Neural progenitor cell (in vitro differentiated cells): ENCODE data around the gene ALDH3B1. TPM values are rescaled to one million over a fixed set of nuclear protein-coding genes. Genes with fewer than 3 reads are reported as not detected.

Experiments used
- DNase-seq: peaks from one replicate; pipeline ENCODE4 v3.0.0-alpha.2; 2016; ENCODE audit warnings: low spot score
- H2AFZ ChIP-seq: fragments of 200-600 bp; sonication (generic); replicated peaks from 2 replicates; pipeline ENCODE4 v1.6.1; 2016; ENCODE audit warnings: antibody characterized with exemption
- H3F3A ChIP-seq: fragments of 200-600 bp; sonication (generic); 2 replicates; pipeline ENCODE4 v1.6.1; 2016; ENCODE audit warnings: antibody characterized with exemption, low read depth
- H3K27ac ChIP-seq: fragments of 200-600 bp; sonication (generic); 2 replicates; pipeline ENCODE4 v1.5.1; 2016; ENCODE audit warnings: mild to moderate bottlenecking
- H3K27me3 ChIP-seq: fragments of 200-600 bp; sonication (generic); 2 replicates; pipeline ENCODE4 v1.6.1; 2016; ENCODE audit warnings: mild to moderate bottlenecking, moderate library complexity
- H3K36me3 ChIP-seq: fragments of 200-600 bp; sonication (generic); 2 replicates; pipeline ENCODE4 v1.5.1; 2016
- H3K4me1 ChIP-seq: fragments of 200-600 bp; sonication (generic); 2 replicates; pipeline ENCODE4 v1.6.1; 2016; ENCODE audit warnings: mixed run types
- H3K4me2 ChIP-seq: fragments of 200-600 bp; sonication (generic); 2 replicates; pipeline ENCODE4 v1.6.1; 2016
- H3K4me3 ChIP-seq: fragments of 200-600 bp; sonication (generic); 2 replicates; pipeline ENCODE4 v1.5.1; 2016
- H3K79me2 ChIP-seq: fragments of 200-600 bp; sonication (generic); 2 replicates; pipeline ENCODE4 v1.6.1; 2016; ENCODE audit warnings: low read depth
- H3K9ac ChIP-seq: fragments of 200-600 bp; sonication (generic); 2 replicates; pipeline ENCODE4 v1.6.1; 2016
- H3K9me3 ChIP-seq: fragments of 200-600 bp; sonication (generic); 2 replicates; pipeline ENCODE4 v1.5.1; 2016; ENCODE audit warnings: low read depth
- H4K20me1 ChIP-seq: fragments of 200-600 bp; sonication (generic); 2 replicates; pipeline ENCODE4 v1.6.1; 2016; ENCODE audit warnings: low read depth
- H3K27ac Mint-ChIP-seq: 3 replicates; pipeline ENCODE4 v1.8.0; 2021; ENCODE audit warnings: mixed read lengths
- H3K27me3 Mint-ChIP-seq: 2 replicates; pipeline ENCODE4 v1.8.0; 2022; ENCODE audit warnings: low read depth, mild to moderate bottlenecking, inconsistent platforms, moderate library complexity, mixed read lengths; ENCODE audit not compliant: insufficient read depth
- H3K36me3 Mint-ChIP-seq: 3 replicates; pipeline ENCODE4 v1.8.0; 2021; ENCODE audit warnings: mixed read lengths
- H3K4me1 Mint-ChIP-seq: 3 replicates; pipeline ENCODE4 v1.8.0; 2021; ENCODE audit warnings: mixed read lengths
- H3K4me3 Mint-ChIP-seq: 3 replicates; pipeline ENCODE4 v1.8.0; 2021; ENCODE audit warnings: mild to moderate bottlenecking, moderate library complexity, mixed read lengths
- H3K9me3 Mint-ChIP-seq: 3 replicates; pipeline ENCODE4 v1.8.0; 2020; ENCODE audit warnings: mixed read lengths
- EZH2 ChIP-seq: fragments of 200-600 bp; sonication (generic); IDR thresholded peaks from 2 replicates; pipeline ENCODE4 v1.6.1; 2017; ENCODE audit warnings: antibody characterized with exemption, mild to moderate bottlenecking, moderate library complexity
- EZH2phosphoT487 ChIP-seq: fragments of 200-600 bp; sonication (generic); IDR thresholded peaks from 2 replicates; pipeline ENCODE4 v1.6.1; 2017; ENCODE audit warnings: antibody characterized with exemption
- total RNA-seq: library from RNA; depleted of rRNA; stranded (reverse); fragments of >200 nt; gene quantifications from 2 replicates; pipeline ENCODE4 v1.2.3, GENCODE V29; 2015; ENCODE audit warnings: low replicate concordance
- TF ChIP-seq, protein P1 (sequence below): fragments of 200-600 bp; sonication (generic); IDR thresholded peaks from 2 replicates; pipeline ENCODE4 v1.5.1; 2017; ENCODE audit warnings: antibody characterized with exemption, mild to moderate bottlenecking

The ALDH3B1 gene
- total RNA-seq, 1 donor from 2014 or later = not detected

GRCh38 chr11:68038226-68038717 is 28.1 kb downstream of the ALDH3B1 start:
- H3K4me3 Mint-ChIP-seq = no peak overlapping the region
- H3K27ac Mint-ChIP-seq = no peak overlapping the region
- H4K20me1 ChIP-seq = no peaks in the 10 kb centered on the region
- H3K27ac ChIP-seq = no peak overlapping the region
- H3K4me2 ChIP-seq = peak overlapping the region; percentile 74
- H3K9me3 Mint-ChIP-seq = no peaks in the 10 kb centered on the region
- H3K4me1 ChIP-seq = peaks cover 16% of the 10 kb centered on the region
- H3K36me3 ChIP-seq = no peaks in the 10 kb centered on the region
- peaks cover 3% of the 10 kb centered on the region for H3K36me3 Mint-ChIP-seq
- H3K27me3 ChIP-seq = no peaks in the 10 kb centered on the region
- H2AFZ ChIP-seq = peak overlapping the region; percentile 61
- H3K4me1 Mint-ChIP-seq = peaks cover 9% of the 10 kb centered on the region
- peak overlapping the region; percentile 44 for H3K4me3 ChIP-seq
- no peak for DNase-seq
- peaks cover 6% of the 10 kb centered on the region for H3K27me3 Mint-ChIP-seq
- no peaks in the 10 kb centered on the region for H3K9me3 ChIP-seq
- peaks cover 30% of the 10 kb centered on the region for H3F3A ChIP-seq
- H3K9ac ChIP-seq = no peak overlapping the region
- H3K79me2 ChIP-seq = no peaks in the 10 kb centered on the region
- TF ChIP-seq EZH2phosphoT487 (no peak), EZH2 (no peak)
- TF ChIP-seq, protein P1, sequence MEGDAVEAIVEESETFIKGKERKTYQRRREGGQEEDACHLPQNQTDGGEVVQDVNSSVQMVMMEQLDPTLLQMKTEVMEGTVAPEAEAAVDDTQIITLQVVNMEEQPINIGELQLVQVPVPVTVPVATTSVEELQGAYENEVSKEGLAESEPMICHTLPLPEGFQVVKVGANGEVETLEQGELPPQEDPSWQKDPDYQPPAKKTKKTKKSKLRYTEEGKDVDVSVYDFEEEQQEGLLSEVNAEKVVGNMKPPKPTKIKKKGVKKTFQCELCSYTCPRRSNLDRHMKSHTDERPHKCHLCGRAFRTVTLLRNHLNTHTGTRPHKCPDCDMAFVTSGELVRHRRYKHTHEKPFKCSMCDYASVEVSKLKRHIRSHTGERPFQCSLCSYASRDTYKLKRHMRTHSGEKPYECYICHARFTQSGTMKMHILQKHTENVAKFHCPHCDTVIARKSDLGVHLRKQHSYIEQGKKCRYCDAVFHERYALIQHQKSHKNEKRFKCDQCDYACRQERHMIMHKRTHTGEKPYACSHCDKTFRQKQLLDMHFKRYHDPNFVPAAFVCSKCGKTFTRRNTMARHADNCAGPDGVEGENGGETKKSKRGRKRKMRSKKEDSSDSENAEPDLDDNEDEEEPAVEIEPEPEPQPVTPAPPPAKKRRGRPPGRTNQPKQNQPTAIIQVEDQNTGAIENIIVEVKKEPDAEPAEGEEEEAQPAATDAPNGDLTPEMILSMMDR = no peak

- peaks cover 16% of the 10 kb centered on the region for H3K4me1 ChIP-seq
- H3K9ac ChIP-seq = no peak within 1 kb of the TSS
- H3K27ac ChIP-seq = no peak within 1 kb of the TSS
- H3F3A ChIP-seq = peaks cover 30% of the 10 kb centered on the region
- peak within 1 kb of the TSS; percentile 74 for H3K4me2 ChIP-seq
- Mint-ChIP-seq H3K9me3 (no peaks in the 10 kb centered on the region), H3K27ac (peak within 1 kb of the TSS; percentile 90), H3K4me1 (peaks cover 9% of the 10 kb centered on the region), H3K27me3 (peaks cover 6% of the 10 kb centered on the region), H3K36me3 (peaks cover under 1% of the 10 kb centered on the region), H3K4me3 (peak within 1 kb of the TSS; percentile 35)
- H3K9me3 ChIP-seq = no peaks in the 10 kb centered on the region
- no peaks in the 10 kb centered on the region for H3K79me2 ChIP-seq
- peak within 1 kb of the TSS; percentile 61 for H2AFZ ChIP-seq
- H4K20me1 ChIP-seq = no peaks in the 10 kb centered on the region
- no peaks in the 10 kb centered on the region for H3K36me3 ChIP-seq
- TF ChIP-seq, protein P1 = no peak
- TF ChIP-seq EZH2 (no peak), EZH2phosphoT487 (no peak)
- H3K4me3 ChIP-seq = peak within 1 kb of the TSS; percentile 44
- DNase-seq = peak; percentile 78
- H3K27me3 ChIP-seq = no peaks in the 10 kb centered on the region
These were observed 28.8 kb downstream of the ALDH3B1 start, which contains the start of gene TCIRG1 for GRCh38 chr11:68038718-68039525. TSS of gene TCIRG1 (plus strand) at chr11:68039025. CDS start at chr11:68041272, 2,247 bp downstream.

DNA sequence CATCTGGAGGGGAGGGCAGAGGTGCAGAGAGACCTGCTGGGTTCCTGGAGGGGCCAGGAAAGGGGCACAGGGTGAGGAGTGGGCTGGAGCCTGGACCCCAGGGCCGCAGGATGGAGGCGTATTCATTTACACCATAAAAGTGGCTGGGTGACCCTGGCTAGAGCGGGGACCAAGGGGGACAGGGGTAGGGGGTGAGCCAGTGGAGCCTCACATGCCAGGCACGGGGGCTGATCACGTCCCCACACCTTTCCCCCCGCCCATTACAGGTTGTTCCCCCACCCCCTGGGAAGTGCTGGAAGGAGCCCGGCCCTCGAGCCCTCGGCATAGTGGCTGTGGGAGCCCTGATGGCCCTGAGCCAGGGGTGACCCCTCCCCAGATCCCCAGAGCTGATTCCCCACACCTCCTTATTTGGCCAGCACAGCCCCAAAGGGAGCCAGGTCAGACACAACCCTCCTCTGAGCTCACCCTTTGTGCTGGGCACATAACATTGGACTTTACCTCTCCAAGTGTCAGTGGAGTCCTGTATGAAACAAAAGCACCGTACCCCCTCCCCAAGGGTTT is 29.5 kb downstream of the ALDH3B1 start:
- Histone ChIP-seq H3K4me2 (peak overlapping the region; percentile 74), H3K79me2 (no peaks in the 10 kb centered on the region), H3K4me1 (peaks cover 16% of the 10 kb centered on the region), H3K9ac (no peak overlapping the region), H3F3A (peaks cover 30% of the 10 kb centered on the region), H3K27me3 (no peaks in the 10 kb centered on the region), H4K20me1 (no peaks in the 10 kb centered on the region), H3K36me3 (no peaks in the 10 kb centered on the region), H2AFZ (no peak overlapping the region), H3K4me3 (no peak overlapping the region), H3K9me3 (no peaks in the 10 kb centered on the region), H3K27ac (no peak overlapping the region)
- peaks cover 9% of the 10 kb centered on the region for H3K4me1 Mint-ChIP-seq
- H3K9me3 Mint-ChIP-seq = no peaks in the 10 kb centered on the region
- H3K4me3 Mint-ChIP-seq = peak overlapping the region; percentile 35
- H3K27me3 Mint-ChIP-seq = peaks cover 6% of the 10 kb centered on the region
- no peaks in the 10 kb centered on the region for H3K36me3 Mint-ChIP-seq
- DNase-seq = no peak
- TF ChIP-seq, protein P1 = no peak
- no peak for TF ChIP-seq EZH2phosphoT487
- no peak for TF ChIP-seq EZH2
- H3K27ac Mint-ChIP-seq = peak overlapping the region; percentile 90
